ENCODE measurements around the gene RAB7A. TPM values are rescaled to one million over a fixed set of nuclear protein-coding genes. Genes with fewer than 3 reads are reported as not detected.
A peak's percentile ranks its signal among the peaks of the same experiment; 100 is the strongest.

The RAB7A gene
- total RNA-seq, 1 donor from 2014 or later: 155 TPM

DNA sequence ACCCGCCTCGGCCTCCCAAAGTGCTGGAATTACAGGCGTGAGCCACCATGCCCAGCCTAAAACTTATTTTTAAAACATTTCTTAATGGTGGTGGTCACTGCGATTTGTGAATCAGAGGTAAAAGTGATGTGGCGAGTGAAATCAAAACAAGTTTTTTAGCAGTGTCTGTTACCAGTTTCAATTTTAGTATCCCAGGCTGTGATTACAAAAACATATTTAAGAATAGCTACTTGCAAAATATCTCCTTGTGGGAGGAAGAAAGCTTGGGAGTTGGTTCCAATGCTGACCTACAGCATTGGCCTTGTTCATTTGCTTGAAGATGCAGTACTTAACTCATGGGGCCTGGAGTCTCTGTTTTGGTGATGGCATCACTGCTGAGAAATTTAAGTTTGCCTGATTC, 4.5 kb downstream of the RAB7A start:
- H3K4me3 Mint-ChIP-seq (ENCODE audit: unreplicated experiment): no peak overlapping the region
- no peak for DNase-seq (ENCODE audit: low spot score)
- no peaks in the 10 kb centered on the region for H3K9me3 Mint-ChIP-seq (ENCODE audit: unreplicated experiment)
- peaks cover 14% of the 10 kb centered on the region for H3K27me3 Mint-ChIP-seq (ENCODE audit: unreplicated experiment)
- peaks cover 9% of the 10 kb centered on the region for H3K36me3 Mint-ChIP-seq (ENCODE audit: low read depth, unreplicated experiment)
- H3K27ac Mint-ChIP-seq (ENCODE audit: unreplicated experiment): no peak overlapping the region
- TF ChIP-seq, protein P1, sequence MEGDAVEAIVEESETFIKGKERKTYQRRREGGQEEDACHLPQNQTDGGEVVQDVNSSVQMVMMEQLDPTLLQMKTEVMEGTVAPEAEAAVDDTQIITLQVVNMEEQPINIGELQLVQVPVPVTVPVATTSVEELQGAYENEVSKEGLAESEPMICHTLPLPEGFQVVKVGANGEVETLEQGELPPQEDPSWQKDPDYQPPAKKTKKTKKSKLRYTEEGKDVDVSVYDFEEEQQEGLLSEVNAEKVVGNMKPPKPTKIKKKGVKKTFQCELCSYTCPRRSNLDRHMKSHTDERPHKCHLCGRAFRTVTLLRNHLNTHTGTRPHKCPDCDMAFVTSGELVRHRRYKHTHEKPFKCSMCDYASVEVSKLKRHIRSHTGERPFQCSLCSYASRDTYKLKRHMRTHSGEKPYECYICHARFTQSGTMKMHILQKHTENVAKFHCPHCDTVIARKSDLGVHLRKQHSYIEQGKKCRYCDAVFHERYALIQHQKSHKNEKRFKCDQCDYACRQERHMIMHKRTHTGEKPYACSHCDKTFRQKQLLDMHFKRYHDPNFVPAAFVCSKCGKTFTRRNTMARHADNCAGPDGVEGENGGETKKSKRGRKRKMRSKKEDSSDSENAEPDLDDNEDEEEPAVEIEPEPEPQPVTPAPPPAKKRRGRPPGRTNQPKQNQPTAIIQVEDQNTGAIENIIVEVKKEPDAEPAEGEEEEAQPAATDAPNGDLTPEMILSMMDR (IDR thresholded peaks at IDR 0.05; ENCODE audit: unreplicated experiment): no peak
- H3K4me1 Mint-ChIP-seq (ENCODE audit: unreplicated experiment): peaks cover 49% of the 10 kb centered on the region

DNA sequence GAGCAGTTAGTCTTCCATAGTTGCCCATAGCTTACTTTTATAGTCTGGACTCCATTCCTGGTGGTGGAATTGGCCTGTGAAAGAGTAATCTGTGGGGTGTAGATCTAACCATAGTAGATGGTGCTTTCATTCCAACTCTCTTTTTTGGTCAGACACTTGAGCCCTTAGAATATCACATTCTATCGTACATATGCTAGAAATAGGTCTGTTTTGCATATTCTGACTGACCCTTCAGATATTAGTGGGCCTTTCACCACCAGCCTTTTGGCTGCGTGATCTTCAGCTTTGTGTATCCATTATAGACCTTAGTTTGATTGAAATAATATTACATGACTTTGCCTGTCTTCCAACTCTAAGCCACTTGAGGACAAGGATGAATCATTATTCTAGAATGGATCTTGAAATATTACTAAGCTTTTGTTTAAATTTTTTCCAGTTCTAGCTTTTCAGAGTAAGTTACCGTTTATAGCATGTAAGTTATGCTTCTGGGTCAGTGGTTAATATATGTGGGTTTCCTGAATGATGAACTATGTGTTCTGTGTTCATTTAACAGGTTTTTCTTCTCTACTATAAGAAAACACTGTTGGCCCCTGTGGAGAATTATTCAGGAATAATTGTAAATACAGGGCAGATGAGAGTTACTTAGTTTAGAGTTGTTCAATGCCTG, 8.7 kb downstream of the RAB7A start:
- peaks cover 31% of the 10 kb centered on the region for H3K4me1 Mint-ChIP-seq (ENCODE audit: unreplicated experiment)
- TF ChIP-seq, protein P1 (IDR thresholded peaks at IDR 0.05; ENCODE audit: unreplicated experiment): no peak
- no peak overlapping the region for H3K4me3 Mint-ChIP-seq (ENCODE audit: unreplicated experiment)
- no peak overlapping the region for H3K27ac Mint-ChIP-seq (ENCODE audit: unreplicated experiment)
- DNase-seq (ENCODE audit: low spot score): no peak
- peaks cover 4% of the 10 kb centered on the region for H3K36me3 Mint-ChIP-seq (ENCODE audit: low read depth, unreplicated experiment)
- no peaks in the 10 kb centered on the region for H3K9me3 Mint-ChIP-seq (ENCODE audit: unreplicated experiment)
- peaks cover 3% of the 10 kb centered on the region for H3K27me3 Mint-ChIP-seq (ENCODE audit: unreplicated experiment)

- TF ChIP-seq, protein P1 (IDR thresholded peaks at IDR 0.05; ENCODE audit: unreplicated experiment): no peak
- Mint-ChIP-seq H3K9me3 (ENCODE audit: unreplicated experiment) (no peaks in the 10 kb centered on the region), H3K36me3 (ENCODE audit: low read depth, unreplicated experiment) (peaks cover 4% of the 10 kb centered on the region), H3K4me3 (ENCODE audit: unreplicated experiment) (no peak overlapping the region), H3K4me1 (ENCODE audit: unreplicated experiment) (peaks cover 27% of the 10 kb centered on the region), H3K27me3 (ENCODE audit: unreplicated experiment) (peaks cover 3% of the 10 kb centered on the region), H3K27ac (ENCODE audit: unreplicated experiment) (peak overlapping the region; percentile 11)
- DNase-seq (ENCODE audit: low spot score): no peak
Measured at GRCh38 chr3:128735287-128735686, 9.3 kb downstream of the RAB7A start.

DNA sequence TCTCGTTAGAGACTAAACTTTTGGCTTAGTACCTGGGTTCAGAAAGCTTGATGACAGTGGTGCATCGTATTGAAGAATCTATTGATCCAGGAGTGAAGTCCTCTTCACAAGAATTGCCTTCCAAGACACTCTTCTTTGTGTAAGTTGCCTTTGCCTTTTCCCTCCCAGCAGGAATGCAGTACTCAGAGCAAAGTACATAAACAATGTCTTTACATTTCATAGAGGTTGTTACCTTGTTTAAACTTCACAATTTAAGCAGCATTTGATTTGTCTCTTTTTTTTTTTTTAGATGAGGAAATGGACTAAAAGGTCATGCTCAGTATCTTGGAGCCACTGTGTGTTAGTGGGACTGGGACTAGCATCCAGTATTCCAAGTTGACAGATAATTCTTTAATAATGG, 9.9 kb downstream of the RAB7A start:
- peaks cover 3% of the 10 kb centered on the region for H3K27me3 Mint-ChIP-seq (ENCODE audit: unreplicated experiment)
- H3K36me3 Mint-ChIP-seq (ENCODE audit: low read depth, unreplicated experiment): peaks cover 4% of the 10 kb centered on the region
- no peak overlapping the region for H3K27ac Mint-ChIP-seq (ENCODE audit: unreplicated experiment)
- H3K4me3 Mint-ChIP-seq (ENCODE audit: unreplicated experiment): no peak overlapping the region
- DNase-seq (ENCODE audit: low spot score): no peak
- no peaks in the 10 kb centered on the region for H3K9me3 Mint-ChIP-seq (ENCODE audit: unreplicated experiment)
- peaks cover 21% of the 10 kb centered on the region for H3K4me1 Mint-ChIP-seq (ENCODE audit: unreplicated experiment)
- TF ChIP-seq, protein P1 (IDR thresholded peaks at IDR 0.05; ENCODE audit: unreplicated experiment): no peak

DNA sequence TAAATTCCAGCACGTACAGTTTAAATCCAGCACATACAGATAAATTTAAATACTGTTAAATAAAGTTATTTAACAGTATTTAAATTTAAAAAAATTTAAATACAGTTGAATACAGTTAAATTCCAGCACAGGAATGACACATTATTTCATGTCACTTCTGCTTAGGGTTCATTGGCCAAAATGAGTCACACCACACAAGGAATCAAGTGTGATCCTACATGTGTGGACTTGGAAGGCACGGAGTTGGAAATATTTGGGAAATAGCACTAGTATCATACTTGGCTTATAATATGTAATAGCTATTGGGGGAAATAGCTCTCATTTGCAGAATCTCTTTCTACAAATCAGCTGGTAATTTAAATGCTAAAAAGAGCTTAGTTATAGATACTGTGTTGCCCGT, 10.6 kb downstream of the RAB7A start:
- Mint-ChIP-seq H3K9me3 (ENCODE audit: unreplicated experiment) (no peaks in the 10 kb centered on the region), H3K4me3 (ENCODE audit: unreplicated experiment) (no peak overlapping the region), H3K36me3 (ENCODE audit: low read depth, unreplicated experiment) (peaks cover 4% of the 10 kb centered on the region), H3K4me1 (ENCODE audit: unreplicated experiment) (peaks cover 20% of the 10 kb centered on the region), H3K27ac (ENCODE audit: unreplicated experiment) (no peak overlapping the region), H3K27me3 (ENCODE audit: unreplicated experiment) (peaks cover 3% of the 10 kb centered on the region)
- DNase-seq (ENCODE audit: low spot score): no peak
- TF ChIP-seq, protein P1 (IDR thresholded peaks at IDR 0.05; ENCODE audit: unreplicated experiment): no peak

All from endothelial cell (in vitro differentiated cells).